ENCODE data around the gene KRTAP4-9.

DNA sequence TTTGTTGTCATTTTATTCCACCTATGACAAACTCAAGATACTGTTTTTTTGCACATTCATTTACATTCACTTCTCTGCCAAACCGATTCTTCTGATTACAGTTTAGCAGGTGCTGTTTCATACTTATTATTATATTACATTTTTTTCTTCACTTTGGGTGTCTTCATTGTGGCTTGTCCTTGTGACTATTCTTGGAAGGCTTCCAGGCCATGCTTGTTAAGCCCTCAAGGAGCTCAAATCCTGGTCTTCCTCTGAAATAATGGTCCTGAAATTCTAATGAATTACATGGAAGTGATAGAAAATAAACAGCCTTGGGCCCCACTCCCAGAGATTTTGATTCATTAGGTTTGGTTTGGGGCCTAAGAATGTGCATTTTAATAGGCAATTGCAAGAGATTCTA, 40.9 kb upstream of the KRTAP4-9 start:
- TF ChIP-seq CTCF (IDR thresholded peaks at IDR 0.05) (no peak), EZH2 (IDR thresholded peaks at IDR 0.05) (no peak), EZH2phosphoT487 (IDR thresholded peaks at IDR 0.05) (no peak)
